Neural cell (in vitro differentiated cells): ENCODE data around the gene MAD1L1. TPM values are rescaled to one million over a fixed set of nuclear protein-coding genes. Genes with fewer than 3 reads are reported as not detected.

Experiments used
- H2AFZ ChIP-seq: fragments of 200-600, 300-800 bp; sonication (generic), shearing (Covaris generic); 2 replicates; pipeline ENCODE4 v1.6.0; 2014; ENCODE audit warnings: low read depth, mild to moderate bottlenecking, antibody characterized with exemption, low read length, moderate library complexity
- H3F3A ChIP-seq: fragments of 200-600 bp; shearing (Covaris generic); 2 replicates; pipeline ENCODE4 v1.6.1; 2016; ENCODE audit warnings: mild to moderate bottlenecking, moderate library complexity, mixed read lengths, antibody characterized with exemption, low read length; ENCODE audit not compliant: insufficient read depth, poor library complexity, severe bottlenecking
- H3K27ac ChIP-seq: fragments of 200-600, 300-800 bp; sonication (generic), shearing (Covaris generic); 2 replicates; pipeline ENCODE4 v1.5.1; 2014; ENCODE audit warnings: mild to moderate bottlenecking, low read length, moderate library complexity
- H3K27me3 ChIP-seq: fragments of 300-800, 200-600 bp; sonication (generic), shearing (Covaris generic); 2 replicates; pipeline ENCODE4 v1.6.0; 2014; ENCODE audit warnings: mild to moderate bottlenecking, low read depth, low read length, moderate library complexity; ENCODE audit not compliant: insufficient read depth
- H3K36me3 ChIP-seq: fragments of 300-800, 200-600 bp; sonication (generic), shearing (Covaris generic); 2 replicates; pipeline ENCODE4 v1.5.1; 2014; ENCODE audit warnings: mild to moderate bottlenecking, antibody characterized with exemption, low read length, moderate library complexity; ENCODE audit not compliant: insufficient read depth
- H3K4me2 ChIP-seq: fragments of 300-800, 200-600 bp; sonication (generic), shearing (Covaris generic); 2 replicates; pipeline ENCODE4 v1.6.0; 2014; ENCODE audit warnings: mild to moderate bottlenecking, low read length
- H3K4me3 ChIP-seq: fragments of 300-800, 200-600 bp; sonication (generic), shearing (Covaris generic); 2 replicates; pipeline ENCODE4 v1.5.1; 2014; ENCODE audit warnings: mild to moderate bottlenecking, low read length, moderate library complexity
- H3K79me2 ChIP-seq: fragments of 200-600 bp; shearing (Covaris generic); replicated peaks from 2 replicates; pipeline ENCODE4 v1.6.0; 2014; ENCODE audit warnings: mild to moderate bottlenecking, low read length, moderate library complexity; ENCODE audit not compliant: insufficient read depth
- H3K9ac ChIP-seq: fragments of 300-800, 200-600 bp; sonication (generic), shearing (Covaris generic); 2 replicates; pipeline ENCODE4 v1.6.1; 2016; ENCODE audit warnings: mild to moderate bottlenecking, low read length, mixed read lengths
- H3K9me2 ChIP-seq: fragments of 200-600 bp; shearing (Covaris generic); 2 replicates; pipeline ENCODE4 v1.6.1; 2016; ENCODE audit warnings: mild to moderate bottlenecking, low read length, mixed read lengths; ENCODE audit not compliant: insufficient read depth
- H3K9me3 ChIP-seq: fragments of 200-600, 300-800 bp; sonication (generic), shearing (Covaris generic); 2 replicates; pipeline ENCODE4 v1.6.1; 2016; ENCODE audit warnings: mild to moderate bottlenecking, mixed run types, low read length, moderate library complexity, mixed read lengths
- H4K20me1 ChIP-seq: fragments of 200-600 bp; shearing (Covaris generic); 2 replicates; pipeline ENCODE4 v1.6.1; 2016; ENCODE audit warnings: mild to moderate bottlenecking, mixed run types; ENCODE audit not compliant: insufficient read depth
- CTCF ChIP-seq: fragments of 450-650 bp; IDR thresholded peaks from 2 replicates; pipeline ENCODE4 v1.5.1; 2014; ENCODE audit warnings: antibody characterized with exemption, mild to moderate bottlenecking, moderate library complexity; ENCODE audit not compliant: poor library complexity, severe bottlenecking
- EP300 ChIP-seq: fragments of 450-650 bp; conservative IDR thresholded peaks from 2 replicates; pipeline ENCODE4 v1.6.1; 2014; ENCODE audit warnings: antibody characterized with exemption, mild to moderate bottlenecking, moderate library complexity; ENCODE audit not compliant: poor library complexity, severe bottlenecking
- EZH2 ChIP-seq: fragments of 200-600, 300-800 bp; shearing (Covaris generic), sonication (generic); IDR thresholded peaks from 2 replicates; pipeline ENCODE4 v1.6.1; 2014; ENCODE audit warnings: antibody characterized with exemption, low read length, borderline replicate concordance, mild to moderate bottlenecking; ENCODE audit not compliant: insufficient read depth, poor library complexity, severe bottlenecking
- MXI1 ChIP-seq: fragments of 450-650 bp; conservative IDR thresholded peaks from 2 replicates; pipeline ENCODE4 v1.6.1; 2014; ENCODE audit warnings: antibody characterized with exemption, mild to moderate bottlenecking; ENCODE audit not compliant: poor library complexity, severe bottlenecking
- POLR2AphosphoS5 ChIP-seq: IDR thresholded peaks from 2 replicates; pipeline ENCODE4 v1.6.1; 2012
- RAD21 ChIP-seq: fragments of 450-650 bp; conservative IDR thresholded peaks from 2 replicates; pipeline ENCODE4 v1.6.1; 2014; ENCODE audit warnings: antibody characterized with exemption, mild to moderate bottlenecking, moderate library complexity
- REST ChIP-seq: IDR thresholded peaks from 2 replicates; pipeline ENCODE4 v1.6.1; 2012; ENCODE audit warnings: borderline replicate concordance
- SMC3 ChIP-seq: fragments of 450-650 bp; conservative IDR thresholded peaks from 2 replicates; pipeline ENCODE4 v1.6.1; 2014; ENCODE audit warnings: antibody characterized with exemption, mild to moderate bottlenecking, moderate library complexity; ENCODE audit not compliant: poor library complexity
- TAF1 ChIP-seq: IDR thresholded peaks from 2 replicates; pipeline ENCODE4 v1.6.1; 2012; ENCODE audit warnings: low read depth
- polyA plus RNA-seq: library from polyadenylated mRNA; depleted of rRNA; stranded (reverse); fragments of >200 nt; gene quantifications from 2 replicates; pipeline ENCODE4 v1.2.3, GENCODE V29; 2014

MAD1L1 gene
- polyA plus RNA-seq, 1 donor from 2014 or later = 31.4 TPM

- TF ChIP-seq CTCF = no peak
- TF ChIP-seq SMC3 = no peak
- no peak for TF ChIP-seq MXI1
- no peak for TF ChIP-seq TAF1
- no peak for TF ChIP-seq EZH2
- Histone ChIP-seq H3K4me2 (no peak overlapping the region), H4K20me1 (no peaks in the 10 kb centered on the region), H3K9me3 (no peaks in the 10 kb centered on the region), H3K36me3 (no peaks in the 10 kb centered on the region), H3K9ac (no peak overlapping the region), H3K27me3 (no peaks in the 10 kb centered on the region), H2AFZ (no peak overlapping the region), H3K4me3 (no peak overlapping the region), H3F3A (no peaks in the 10 kb centered on the region), H3K9me2 (no peaks in the 10 kb centered on the region), H3K79me2 (no peaks in the 10 kb centered on the region), H3K27ac (no peak overlapping the region)
Measured at GRCh38 chr7:2009541-2010001, 223.2 kb downstream of the MAD1L1 start.

- Histone ChIP-seq H2AFZ (no peak overlapping the region), H3K36me3 (no peaks in the 10 kb centered on the region), H3K4me2 (no peak overlapping the region), H3K27ac (no peak overlapping the region), H3F3A (no peaks in the 10 kb centered on the region), H3K9me3 (no peaks in the 10 kb centered on the region), H3K9ac (no peak overlapping the region), H3K79me2 (no peaks in the 10 kb centered on the region), H3K4me3 (no peak overlapping the region), H4K20me1 (no peaks in the 10 kb centered on the region), H3K9me2 (no peaks in the 10 kb centered on the region), H3K27me3 (no peaks in the 10 kb centered on the region)
- TF ChIP-seq TAF1 (no peak), RAD21 (no peak), POLR2AphosphoS5 (no peak), MXI1 (no peak), EP300 (no peak), SMC3 (no peak), EZH2 (no peak), REST (no peak), CTCF (no peak)
Measured at GRCh38 chr7:2008936-2009540, 223.7 kb downstream of the MAD1L1 start.
